Tongue (tissue), 2 donors: ENCODE results near the gene HDAC4. TPM values are rescaled to one million over a fixed set of nuclear protein-coding genes. Genes with fewer than 3 reads are reported as not detected.

Experiments used
- DNase-seq: peaks from one replicate; pipeline ENCODE4 v3.0.0-alpha.2; 2015
- total RNA-seq: library from RNA; depleted of rRNA; stranded (reverse); fragments of >200 nt; gene quantifications from one replicate; pipeline ENCODE4 v1.2.3, GENCODE V29; 2014

HDAC4 gene
- total RNA-seq, 1 donor from 2014 or later, result 34.2 TPM

- DNase-seq, result no peak
These were observed 92.8 kb downstream of the HDAC4 start for GRCh38 chr2:239307921-239308613.

GRCh38 chr2:239307221-239307569 lies 93.6 kb downstream of the HDAC4 start:
- DNase-seq, result no peak

DNA sequence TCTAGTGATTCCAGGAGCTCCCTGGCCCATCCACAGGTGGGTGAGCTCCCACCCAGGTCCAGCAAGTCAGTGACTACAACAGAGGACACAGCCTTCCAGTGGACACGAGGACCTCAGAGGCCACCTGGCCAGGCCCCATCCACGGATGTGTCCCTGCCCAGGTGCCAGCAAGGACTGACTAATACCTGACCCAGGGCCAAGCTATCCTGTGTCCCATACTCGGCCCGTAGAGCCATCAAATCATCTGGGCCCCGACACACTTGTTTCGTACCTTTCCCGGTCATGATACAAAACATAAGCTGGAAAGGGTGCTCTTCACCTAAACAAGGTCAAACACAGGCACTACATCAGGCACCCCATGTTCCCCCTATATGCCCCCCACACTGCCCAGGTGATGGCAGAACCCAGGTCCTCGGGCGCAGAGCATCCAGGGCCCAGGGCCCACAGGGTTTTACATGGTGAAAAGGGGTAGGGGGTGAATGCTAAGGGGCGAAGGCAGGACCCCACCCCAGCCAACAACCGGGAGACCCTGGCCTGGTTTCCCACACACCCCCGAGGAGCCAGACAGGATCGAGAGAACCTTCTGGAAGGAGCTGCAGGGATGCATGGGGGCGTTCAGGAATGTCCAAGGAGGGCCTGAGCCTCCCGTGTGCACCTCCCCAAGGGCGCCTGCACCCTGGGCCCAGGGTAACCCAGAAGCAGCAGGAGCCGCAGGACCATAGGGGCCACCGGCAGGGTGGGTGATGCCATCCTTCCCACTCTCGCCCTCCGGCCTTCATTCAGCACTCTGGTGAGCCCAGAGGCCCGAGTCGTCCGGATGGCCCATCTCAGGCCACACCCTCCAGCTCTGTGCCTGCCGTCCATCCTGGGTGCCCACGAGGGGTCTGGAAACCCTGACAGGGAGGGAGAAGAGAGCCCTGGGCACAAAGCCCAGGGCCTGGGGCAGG lies 94.3 kb downstream of the HDAC4 start:
- DNase-seq, result no peak

DNA sequence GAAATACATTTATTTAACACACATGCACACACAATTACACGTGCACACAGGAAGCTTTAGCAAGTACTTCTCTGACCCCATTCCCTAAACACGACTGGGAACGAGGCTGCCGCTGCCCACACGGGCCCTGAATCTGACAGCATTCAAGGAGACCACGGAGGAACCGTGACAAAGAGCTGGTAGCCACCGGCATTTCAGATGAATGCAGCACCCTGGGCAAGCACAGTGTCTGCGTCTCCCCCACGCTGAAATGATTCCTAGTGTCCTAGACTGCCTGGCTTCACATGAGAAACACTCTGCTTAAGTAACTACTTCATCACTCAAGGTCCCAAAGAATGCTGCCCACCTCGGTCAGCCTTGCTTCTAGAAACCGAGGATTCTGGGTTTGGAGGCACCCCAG lies 95.0 kb downstream of the HDAC4 start:
- no peak for DNase-seq

- no peak for DNase-seq
These were observed 95.6 kb downstream of the HDAC4 start for GRCh38 chr2:239305222-239305575.

GRCh38 chr2:239304533-239305221 lies 96.1 kb downstream of the HDAC4 start:
- DNase-seq, result no peak

DNA sequence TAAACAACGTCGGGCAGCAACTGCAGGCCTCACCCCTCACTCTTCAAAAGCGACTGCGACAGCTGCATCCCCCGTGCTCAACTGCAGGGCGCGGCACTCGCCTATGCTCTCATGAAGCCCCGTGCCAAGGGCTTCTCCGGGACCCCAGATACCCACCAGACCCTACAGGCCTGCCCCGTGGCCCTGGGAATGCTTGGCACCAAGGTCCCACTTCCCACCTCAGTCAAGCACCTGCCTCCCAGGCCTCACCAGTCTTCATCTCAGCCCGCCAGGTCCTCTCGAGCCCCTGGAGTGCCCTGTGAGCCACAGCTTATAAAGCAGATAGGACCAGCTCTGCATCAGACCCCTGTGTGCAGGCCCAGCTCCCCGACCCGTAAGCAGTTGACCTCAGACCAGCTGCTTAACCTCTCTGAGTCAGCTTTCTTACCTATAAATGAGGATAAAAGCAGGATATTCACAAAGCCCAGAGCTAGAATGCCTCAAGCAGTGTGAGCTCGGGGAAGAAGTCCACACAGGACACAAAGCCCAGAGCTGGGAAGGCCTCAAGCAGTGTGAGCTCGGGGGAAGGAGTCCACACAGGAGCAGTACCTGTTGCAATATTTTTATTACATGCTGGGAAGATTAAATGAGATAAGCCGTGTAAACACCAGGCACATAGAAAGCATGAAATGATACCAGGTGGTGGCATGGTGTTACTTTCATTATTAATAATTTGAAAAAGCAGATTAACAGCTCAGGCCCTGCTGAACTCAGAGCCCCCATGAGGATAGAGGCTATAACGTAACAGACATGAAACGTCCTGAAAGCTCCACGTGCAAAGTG lies 96.9 kb downstream of the HDAC4 start:
- peak; percentile 92 for DNase-seq

- DNase-seq, result no peak
These were observed 97.8 kb downstream of the HDAC4 start for GRCh38 chr2:239302808-239303557.

GRCh38 chr2:239302083-239302807 lies 98.6 kb downstream of the HDAC4 start:
- DNase-seq, result no peak

DNA sequence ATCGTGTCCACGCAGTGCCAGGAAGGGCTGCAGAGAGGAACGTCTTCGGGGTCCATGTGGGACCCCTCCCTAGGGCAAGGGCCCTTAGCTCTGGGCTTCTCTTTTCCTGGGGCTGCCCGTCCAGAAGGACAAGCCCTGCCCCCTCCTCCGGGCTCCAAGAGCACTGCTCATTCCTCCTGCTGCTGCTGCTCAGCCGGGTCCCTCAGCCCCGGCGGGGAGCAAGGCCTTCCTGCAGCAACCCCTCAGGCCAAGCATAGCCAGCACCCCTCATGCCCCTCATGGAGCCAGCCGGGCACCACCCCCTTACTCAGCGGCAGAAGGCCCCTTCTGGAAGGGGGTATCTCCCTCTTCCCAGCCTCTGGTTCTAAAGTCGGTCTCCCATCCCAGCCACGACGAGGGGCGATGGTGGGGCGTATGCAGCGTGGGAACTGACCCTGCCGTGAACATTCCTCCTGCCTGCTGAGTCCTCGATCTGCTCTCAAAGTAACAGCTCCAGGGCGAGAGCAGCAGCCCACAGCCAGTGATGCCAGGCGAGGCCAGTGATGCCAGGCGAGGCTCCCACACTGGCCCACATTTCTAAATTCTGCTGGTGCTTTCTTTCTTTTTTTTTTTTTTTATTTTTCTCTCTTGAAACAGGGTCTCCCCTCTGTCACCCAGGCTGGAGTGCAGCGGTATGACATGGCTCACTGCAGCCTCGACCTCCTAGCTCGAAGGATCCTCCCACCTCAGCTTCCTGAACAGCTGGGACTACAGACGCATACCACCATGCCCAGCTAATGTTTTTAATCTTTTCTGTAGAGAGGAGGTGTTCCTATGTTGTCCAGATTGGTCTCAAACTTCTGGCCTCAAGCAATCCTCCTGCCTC lies 99.7 kb downstream of the HDAC4 start:
- no peak for DNase-seq

DNA sequence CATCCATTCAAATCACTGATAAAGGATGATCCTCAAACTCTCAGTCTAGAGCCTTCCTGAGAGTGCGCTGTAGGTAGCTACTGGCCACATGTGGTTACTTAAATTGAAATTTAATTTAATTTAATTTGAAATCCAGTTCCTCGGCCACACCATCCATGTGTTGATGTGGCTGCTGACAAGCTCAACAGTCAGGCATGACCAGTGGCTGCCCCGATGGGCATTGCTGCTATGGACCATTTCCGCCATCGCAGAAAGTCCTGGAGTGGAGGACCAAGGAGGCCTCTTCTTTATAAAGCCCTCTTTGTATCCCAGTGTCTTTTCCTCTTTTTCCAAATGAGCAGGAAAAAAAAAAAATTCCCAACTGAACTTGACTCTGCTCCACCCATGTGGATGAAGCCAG lies 100.6 kb downstream of the HDAC4 start:
- DNase-seq, result no peak

DNA sequence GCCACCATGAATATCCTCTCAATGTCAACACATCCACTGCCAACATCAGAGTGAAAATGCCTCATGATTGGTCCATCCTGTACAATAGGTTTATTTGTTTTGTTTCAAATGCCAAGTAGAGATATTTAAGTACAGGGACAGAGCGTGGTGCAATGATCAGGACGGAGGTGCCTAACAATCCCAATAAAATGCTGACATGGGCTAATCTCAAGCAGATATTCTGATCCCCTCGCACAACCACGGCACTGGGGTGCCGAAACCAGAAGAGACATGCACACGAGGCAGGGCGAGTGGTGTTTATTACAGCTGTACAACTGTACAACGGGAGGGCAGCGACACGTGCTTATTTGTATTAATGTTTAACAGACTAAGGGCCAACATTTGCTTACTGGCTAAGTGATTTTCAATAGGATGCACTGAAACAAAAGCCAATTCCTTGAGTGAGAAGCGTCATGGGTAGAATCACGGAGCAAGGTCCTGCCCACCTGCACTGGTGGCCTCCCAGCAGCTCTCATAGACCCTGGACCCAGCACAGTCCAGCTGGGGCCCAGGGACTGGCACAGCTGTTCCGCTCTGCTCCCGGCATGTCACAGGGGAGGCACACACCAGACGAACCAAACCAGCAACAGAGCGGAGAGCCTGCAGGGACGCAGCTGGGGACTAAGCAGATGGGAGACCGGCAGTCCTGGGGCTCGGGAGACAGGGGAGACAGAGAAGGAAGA lies 101.4 kb downstream of the HDAC4 start:
- peak; percentile 67 for DNase-seq

DNA sequence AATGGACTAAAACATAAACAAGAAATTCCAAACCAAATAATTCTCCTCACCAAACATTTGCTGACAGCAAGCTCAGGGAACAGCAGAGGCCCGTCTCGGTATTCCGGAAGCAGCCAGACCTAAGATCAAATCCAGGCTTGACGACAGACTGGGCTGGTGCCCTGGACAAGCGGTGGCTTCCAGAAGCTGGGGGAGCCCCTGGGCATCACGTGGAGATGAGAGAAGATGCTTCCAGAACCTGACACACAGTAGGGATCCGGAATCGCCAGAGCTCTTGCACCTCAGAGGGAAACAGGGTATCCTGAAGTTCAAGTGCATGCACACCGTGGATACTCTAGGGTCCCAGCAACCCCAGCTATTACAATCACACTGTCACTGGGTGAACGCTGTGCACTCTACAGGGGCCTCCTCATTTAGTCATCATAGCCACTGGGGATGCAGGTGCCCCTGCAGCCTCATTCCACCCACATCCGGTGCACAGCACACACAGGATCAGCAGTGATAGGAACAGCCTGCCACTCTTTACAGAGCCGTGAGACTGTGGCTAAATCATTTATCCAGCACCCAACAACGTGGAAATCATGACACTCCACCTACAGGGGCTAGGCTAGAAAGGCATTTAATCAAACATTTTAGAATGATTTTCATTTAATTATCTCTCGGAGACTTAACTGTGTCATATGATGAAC lies 102.6 kb downstream of the HDAC4 start:
- DNase-seq, result no peak

- no peak for DNase-seq
These were observed 103.4 kb downstream of the HDAC4 start for GRCh38 chr2:239297142-239298004.

DNA sequence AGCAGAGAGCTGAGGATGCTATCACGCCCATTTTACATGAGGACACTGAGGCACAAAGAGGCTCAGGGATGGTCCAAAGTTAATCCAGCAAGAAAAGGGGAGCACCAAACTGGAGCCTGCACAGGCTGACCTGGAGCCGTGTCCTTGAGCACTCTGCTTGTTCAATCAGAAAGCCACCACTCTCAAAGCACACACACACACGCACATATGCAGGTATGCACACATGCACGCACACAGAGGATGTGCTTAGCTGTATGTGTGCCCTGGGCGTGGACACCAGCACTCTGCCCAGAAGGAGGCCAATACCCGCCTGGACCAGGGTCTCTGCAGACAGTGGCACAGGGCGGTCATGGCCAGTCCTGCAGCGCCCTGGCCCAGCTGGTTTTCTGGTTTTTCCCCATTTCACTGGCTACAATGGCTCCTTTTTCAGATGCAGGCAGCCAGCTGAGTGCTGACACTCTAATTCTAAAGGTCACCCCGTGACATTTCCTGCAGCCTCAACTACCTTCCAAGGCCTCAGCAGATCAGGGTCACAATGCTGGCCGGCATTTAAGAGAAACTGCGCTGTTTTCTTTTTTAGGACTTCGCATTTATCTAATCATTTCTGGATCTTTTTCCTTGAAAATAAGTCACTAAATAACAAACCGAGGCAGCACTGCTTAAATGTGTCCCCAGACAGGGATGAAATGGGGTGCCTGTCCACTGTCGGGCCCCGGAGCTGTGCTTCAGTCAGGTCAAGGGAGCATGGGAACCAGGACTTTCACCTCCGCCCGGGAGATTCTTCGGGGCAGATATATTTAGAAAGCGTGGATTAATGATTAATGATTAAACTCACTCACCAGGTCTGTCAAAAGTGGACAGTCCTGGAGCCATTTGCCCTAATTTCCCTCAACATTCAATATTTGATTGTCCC lies 104.5 kb downstream of the HDAC4 start:
- DNase-seq, result no peak

DNA sequence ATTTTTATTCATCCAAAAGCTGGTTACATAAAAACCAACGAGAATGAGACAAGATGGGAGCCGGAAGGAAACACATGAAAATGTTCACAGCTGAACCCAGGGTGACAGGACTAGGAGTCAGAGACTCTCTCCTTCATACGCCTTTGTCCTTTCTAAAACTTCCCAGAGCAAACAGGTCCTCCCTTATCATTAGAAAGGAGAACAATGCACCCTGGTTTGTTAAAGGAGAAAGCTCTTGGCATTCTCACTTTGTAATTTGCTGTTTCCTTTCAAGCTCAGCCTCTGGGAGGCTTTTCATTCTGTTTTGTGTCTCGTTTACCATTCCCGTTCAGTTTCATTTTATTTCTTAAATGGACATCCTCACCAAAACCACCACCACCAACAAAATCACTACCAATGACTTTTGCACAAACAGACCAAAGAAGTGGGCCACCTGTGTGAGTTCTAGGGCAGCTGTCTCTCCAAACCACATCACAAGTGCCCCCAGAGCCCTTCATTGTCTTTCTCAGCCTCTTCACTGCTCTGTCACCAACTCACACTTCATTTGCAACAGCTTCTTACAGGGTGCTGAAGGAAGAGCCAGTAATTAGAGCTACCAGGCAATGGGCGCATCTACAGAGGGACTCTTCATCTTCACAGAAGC lies 105.3 kb downstream of the HDAC4 start:
- no peak for DNase-seq
